Dermis microvascular lymphatic vessel endothelial cell (primary cell): Measurements from ENCODE around the gene RBPJ. TPM values are rescaled to one million over a fixed set of nuclear protein-coding genes. Genes with fewer than 3 reads are reported as not detected.

Source experiments
- DNase-seq, 2 donors: peaks; one replicate each; pipeline versions ENCODE4 v3.0.0 to v3.0.0-alpha.2; 2010; ENCODE audit warnings: low read depth in 2 of 2
- total RNA-seq: library from RNA; depleted of rRNA; stranded (reverse); fragments of >200 nt; gene quantifications from 2 replicates; pipeline ENCODE4 v1.2.1, GENCODE V29; 2014

Gene RBPJ
- total RNA-seq, 1 donor from 2014 or later, result 39.9 TPM

- no peak for DNase-seq
Measured at GRCh38 chr4:26418107-26418506, 97.3 kb downstream of the RBPJ start.

GRCh38 chr4:26418850-26419249 is 98.0 kb downstream of the RBPJ start:
- DNase-seq, result no peak

- no peak for DNase-seq
Measured at GRCh38 chr4:26420438-26420837, 99.6 kb downstream of the RBPJ start.

GRCh38 chr4:26420913-26421312 is 100.1 kb downstream of the RBPJ start:
- DNase-seq, result no peak

- no peak for DNase-seq
Measured at GRCh38 chr4:26424153-26424552, 103.3 kb downstream of the RBPJ start.

GRCh38 chr4:26424838-26425237 is 104.0 kb downstream of the RBPJ start:
- DNase-seq, result no peak

- DNase-seq, result no peak
Measured at GRCh38 chr4:26425953-26426352, 105.1 kb downstream of the RBPJ start.

- DNase-seq, result no peak
Measured at GRCh38 chr4:26426892-26427291, 106.1 kb downstream of the RBPJ start.

- DNase-seq, result no peak
Measured at GRCh38 chr4:26429910-26430309, 109.1 kb downstream of the RBPJ start.

- no peak for DNase-seq
Measured at GRCh38 chr4:26431461-26432180, 110.8 kb downstream of the RBPJ start.

GRCh38 chr4:26432419-26432818 is 111.6 kb downstream of the RBPJ start:
- no peak for DNase-seq

GRCh38 chr4:26433556-26433955 is 112.7 kb downstream of the RBPJ start:
- DNase-seq, result no peak

GRCh38 chr4:26434030-26434639 is 113.3 kb downstream of the RBPJ start:
- no peak for DNase-seq

GRCh38 chr4:26441102-26441501 is 120.3 kb downstream of the RBPJ start:
- no peak for DNase-seq

GRCh38 chr4:26441771-26442170 is 121.0 kb downstream of the RBPJ start:
- no peak for DNase-seq

- DNase-seq, result no peak
Measured at GRCh38 chr4:26447378-26447777, 126.6 kb downstream of the RBPJ start.

GRCh38 chr4:26450418-26450817 is 129.6 kb downstream of the RBPJ start:
- no peak for DNase-seq

GRCh38 chr4:26451597-26451996 is 130.8 kb downstream of the RBPJ start:
- no peak for DNase-seq

GRCh38 chr4:26452565-26453531 is 132.0 kb downstream of the RBPJ start:
- no peak for DNase-seq

- no peak for DNase-seq
Measured at GRCh38 chr4:26454961-26455360, 134.1 kb downstream of the RBPJ start.

- DNase-seq, result no peak
Measured at GRCh38 chr4:26455571-26455970, 134.8 kb downstream of the RBPJ start.

GRCh38 chr4:26457412-26457811 is 136.6 kb downstream of the RBPJ start:
- no peak for DNase-seq
